RCC 7860 (cell line): ENCODE data around the gene RAB14.
"Not testable (repeated sequence)": the region's sequence is repeated elsewhere in the genome, so short reads cannot be mapped to it uniquely, and the experiment has no call there.

Experiments used
- DNase-seq: peaks from one replicate; pipeline ENCODE4 v3.0.0-alpha.2; 2015; ENCODE audit warnings: low spot score
- FAIRE-seq: peaks from 2 replicates; lab custom pipeline; 2012; peaks lifted over from hg19 to GRCh38; lab: Jason Lieb, UNC

Gene RAB14

GRCh38 chr9:121169094-121169601 lies 32.5 kb downstream of the RAB14 start:
- FAIRE-seq (no peak), DNase-seq (no peak)

GRCh38 chr9:121168052-121168451 lies 33.6 kb downstream of the RAB14 start:
- no peak for FAIRE-seq
- DNase-seq = no peak

- DNase-seq = no peak
- no peak for FAIRE-seq
Observed at GRCh38 chr9:121160025-121160424, 41.6 kb downstream of the RAB14 start.

GRCh38 chr9:121157939-121158338 lies 43.7 kb downstream of the RAB14 start:
- no peak for DNase-seq
- FAIRE-seq = no peak

GRCh38 chr9:121156263-121156731 lies 45.4 kb downstream of the RAB14 start:
- DNase-seq (peak; percentile 26), FAIRE-seq (peak; percentile 88)

- FAIRE-seq = peak; percentile 91
- DNase-seq = peak; percentile 79
Observed at GRCh38 chr9:121154782-121155181, 46.9 kb downstream of the RAB14 start.

- FAIRE-seq (no peak), DNase-seq (no peak)
Observed at GRCh38 chr9:121153642-121154041, 48.0 kb downstream of the RAB14 start.

GRCh38 chr9:121150188-121150587 lies 51.5 kb downstream of the RAB14 start:
- FAIRE-seq = no peak

GRCh38 chr9:121144482-121144881 lies 57.2 kb downstream of the RAB14 start:
- no peak for DNase-seq
- no peak for FAIRE-seq

More at GRCh38 chr9:121150188-121150587, 51.5 kb downstream of the RAB14 start:
- no peak for DNase-seq

GRCh38 chr9:121143771-121144170 lies 57.9 kb downstream of the RAB14 start:
- FAIRE-seq = no peak

GRCh38 chr9:121141706-121142105 lies 60.0 kb downstream of the RAB14 start:
- FAIRE-seq (no peak), DNase-seq (no peak)

More at GRCh38 chr9:121143771-121144170, 57.9 kb downstream of the RAB14 start:
- no peak for DNase-seq

GRCh38 chr9:121141306-121141705 lies 60.4 kb downstream of the RAB14 start:
- no peak for FAIRE-seq

GRCh38 chr9:121140162-121140561 lies 61.5 kb downstream of the RAB14 start:
- no peak for FAIRE-seq
- DNase-seq = no peak

More at GRCh38 chr9:121141306-121141705, 60.4 kb downstream of the RAB14 start:
- no peak for DNase-seq

GRCh38 chr9:121138973-121139372 lies 62.7 kb downstream of the RAB14 start:
- FAIRE-seq = no peak
- no peak for DNase-seq

GRCh38 chr9:121138561-121138960 lies 63.1 kb downstream of the RAB14 start:
- FAIRE-seq = no peak

GRCh38 chr9:121135642-121136041 lies 66.0 kb downstream of the RAB14 start:
- FAIRE-seq = no peak
- no peak for DNase-seq

More at GRCh38 chr9:121138561-121138960, 63.1 kb downstream of the RAB14 start:
- no peak for DNase-seq

- FAIRE-seq (no peak), DNase-seq (no peak)
Observed at GRCh38 chr9:121133104-121133816, 68.4 kb downstream of the RAB14 start.

- DNase-seq, FAIRE-seq: not testable (repeated sequence)
Observed at GRCh38 chr9:121129384-121129783, 72.3 kb downstream of the RAB14 start.
